SIG-M5 treated with dmso at 0.1 percent for 504 hours (cell line): ENCODE data around the gene B4GALT6.

Experiments used
- DNase-seq: peaks from one replicate; lab custom pipeline; 2025; ENCODE audit not compliant: unreplicated experiment; lab: John Stamatoyannopoulos, UW

The B4GALT6 gene

DNA sequence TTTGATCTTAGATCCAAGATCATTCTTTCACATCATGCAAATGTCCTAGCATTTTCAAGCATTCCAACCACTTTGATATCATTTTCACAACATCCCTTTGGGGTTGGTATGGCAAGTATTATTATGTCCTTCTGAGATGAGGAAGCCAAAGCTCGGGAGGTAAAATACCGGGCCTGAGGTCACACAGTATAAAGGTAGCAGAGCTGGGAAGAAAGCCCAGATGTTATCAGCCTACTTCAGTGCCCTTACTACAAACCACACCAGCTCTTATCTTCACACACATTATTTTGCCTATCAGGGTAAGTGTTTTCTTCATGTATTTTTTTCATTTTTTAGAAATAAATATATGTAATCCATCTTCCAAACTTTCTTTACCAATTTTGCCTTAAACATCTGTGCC is 4.2 kb upstream of the B4GALT6 start:
- DNase-seq = no peak

DNA sequence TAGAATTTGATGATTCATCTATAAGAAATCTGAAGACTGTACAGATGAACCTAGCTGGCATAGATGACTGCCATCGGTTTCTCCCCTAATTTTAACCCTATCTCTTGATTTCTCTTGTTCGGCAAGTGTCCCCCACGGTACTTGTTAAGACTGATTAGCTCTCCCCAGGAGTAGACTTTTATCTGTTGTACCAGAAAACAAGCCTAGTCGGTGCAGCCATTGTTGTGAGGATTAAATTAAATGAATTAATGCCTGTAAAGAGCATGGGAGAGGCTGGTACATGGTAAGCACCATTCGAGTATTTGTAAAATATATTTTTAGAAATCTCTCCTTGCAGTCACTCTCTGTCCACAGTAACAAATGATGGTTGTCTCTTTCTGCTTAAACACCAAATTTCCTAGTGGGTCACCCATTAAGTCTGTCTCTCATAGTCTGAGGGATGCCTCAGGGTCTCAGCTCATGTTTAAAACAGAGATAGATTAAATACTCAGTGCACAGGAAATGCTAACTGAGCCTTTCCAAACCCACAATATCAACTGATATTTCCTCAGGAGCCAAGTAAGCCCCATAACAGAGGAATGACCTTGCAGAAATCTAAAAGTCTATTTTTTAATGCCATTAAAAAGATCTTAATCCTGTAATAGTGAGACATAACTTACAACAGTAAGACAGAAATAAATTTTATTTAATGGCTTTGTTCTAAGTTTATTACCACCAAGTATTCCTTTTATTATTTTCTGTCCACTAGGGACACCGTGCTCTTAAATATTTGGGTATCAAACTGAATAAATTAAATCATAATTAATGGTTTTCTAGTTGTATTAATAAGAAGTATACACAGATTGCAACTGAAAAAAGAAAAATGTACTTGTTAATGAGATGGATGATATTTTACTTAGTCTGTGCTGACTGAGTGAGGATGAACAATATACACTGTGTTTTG is 2.9 kb upstream of the B4GALT6 start:
- no peak for DNase-seq

DNA sequence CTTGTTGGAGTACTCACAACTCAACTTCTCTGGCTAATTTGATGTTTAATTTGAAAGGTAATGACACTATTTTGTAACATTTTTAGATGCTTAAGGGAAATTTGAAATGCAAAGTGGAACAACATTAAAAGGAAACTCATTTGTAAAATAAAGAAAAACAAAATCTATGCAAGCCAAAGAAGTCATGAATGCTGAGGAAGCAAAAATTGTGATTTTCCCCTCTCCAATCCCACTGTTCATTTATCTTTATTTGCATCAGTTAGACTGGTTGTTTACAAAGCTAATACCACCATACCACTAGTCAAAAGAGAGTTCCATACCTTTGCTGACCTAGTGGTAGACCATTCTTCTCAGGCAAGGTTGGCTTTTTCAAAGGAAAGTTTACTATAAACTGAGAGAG is 2.2 kb upstream of the B4GALT6 start:
- no peak for DNase-seq

DNA sequence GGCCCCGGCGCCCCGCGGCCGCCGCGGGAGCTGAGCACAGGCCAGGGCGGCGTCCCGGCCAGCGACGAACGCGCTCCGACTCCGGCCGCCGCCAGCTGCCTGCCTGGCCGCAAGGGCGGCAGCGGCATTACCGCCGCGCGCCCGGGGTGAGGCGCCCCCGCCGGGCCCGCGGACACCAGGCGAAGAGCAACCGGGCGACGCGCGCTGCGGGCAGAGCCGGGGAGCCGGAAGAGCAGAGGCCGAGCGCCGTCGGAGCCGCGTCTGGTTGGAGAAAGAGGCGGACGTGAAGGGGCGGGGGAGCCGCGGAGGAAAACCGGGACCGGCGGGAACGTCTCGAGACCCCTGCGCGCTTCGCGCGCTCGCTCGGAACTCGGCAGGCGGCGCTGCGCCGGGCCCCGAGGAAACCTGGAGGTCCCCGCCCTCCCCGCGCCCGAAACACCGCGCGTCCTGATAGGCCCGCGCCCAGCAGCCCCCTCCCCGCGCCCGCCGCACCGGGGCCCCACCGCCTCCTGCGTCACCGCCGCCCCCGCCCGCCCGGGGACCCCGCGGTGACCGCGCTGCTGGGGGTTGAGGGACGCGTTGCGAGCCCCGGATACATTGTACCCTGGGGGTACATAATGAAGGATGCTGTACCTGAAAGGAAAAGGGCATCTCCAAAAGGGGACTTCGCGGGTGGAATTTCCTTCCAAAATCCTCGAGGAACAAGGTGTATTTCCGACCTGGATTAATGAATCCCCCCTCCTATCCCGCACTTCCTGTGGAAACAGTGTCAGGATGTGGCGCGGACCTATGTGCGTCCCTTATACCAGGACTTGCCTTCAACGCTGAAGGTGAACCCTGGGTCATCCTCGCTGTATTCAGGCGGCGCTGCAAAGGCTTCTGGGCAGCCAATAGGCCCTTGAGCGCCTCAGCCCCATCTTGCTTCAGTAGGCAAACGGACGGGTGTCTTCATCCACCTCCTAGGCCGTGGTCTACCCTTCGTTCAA is 1.0 kb upstream of the B4GALT6 start:
- DNase-seq = peak; percentile 55

DNA sequence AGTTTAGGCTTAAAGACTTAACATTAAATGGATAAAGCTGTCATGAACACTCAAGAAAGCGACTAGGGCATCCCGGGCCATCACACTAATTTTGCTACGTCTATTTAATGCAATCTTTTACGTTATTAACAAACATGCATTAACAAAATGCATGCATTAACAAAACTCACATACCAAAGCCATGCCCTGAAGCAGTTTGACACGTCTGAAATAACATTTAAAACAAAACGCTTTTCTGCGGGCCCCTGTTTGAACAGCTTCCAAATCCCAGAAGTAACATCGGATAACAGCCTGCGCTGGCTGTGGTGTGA is 458 bp downstream of the B4GALT6 start:
- no peak for DNase-seq

DNA sequence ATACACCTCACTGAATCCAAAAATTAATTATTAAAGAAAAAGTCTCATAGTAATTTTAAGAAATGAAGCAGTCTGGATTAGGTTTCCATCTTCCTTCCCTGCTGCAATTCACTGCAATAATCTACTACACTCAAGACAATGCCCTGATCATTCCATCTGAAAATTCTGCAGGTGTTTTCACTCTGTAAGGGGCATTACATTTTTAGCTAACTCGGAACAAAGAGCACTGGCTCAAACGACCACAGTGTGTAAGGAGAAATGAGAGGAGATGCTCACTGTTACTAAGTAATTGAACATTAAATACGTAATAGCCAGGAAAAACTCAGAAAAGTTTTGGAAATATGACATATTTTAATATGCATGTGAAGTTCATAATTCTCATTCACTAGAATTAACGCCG is 1.3 kb downstream of the B4GALT6 start:
- no peak for DNase-seq

DNA sequence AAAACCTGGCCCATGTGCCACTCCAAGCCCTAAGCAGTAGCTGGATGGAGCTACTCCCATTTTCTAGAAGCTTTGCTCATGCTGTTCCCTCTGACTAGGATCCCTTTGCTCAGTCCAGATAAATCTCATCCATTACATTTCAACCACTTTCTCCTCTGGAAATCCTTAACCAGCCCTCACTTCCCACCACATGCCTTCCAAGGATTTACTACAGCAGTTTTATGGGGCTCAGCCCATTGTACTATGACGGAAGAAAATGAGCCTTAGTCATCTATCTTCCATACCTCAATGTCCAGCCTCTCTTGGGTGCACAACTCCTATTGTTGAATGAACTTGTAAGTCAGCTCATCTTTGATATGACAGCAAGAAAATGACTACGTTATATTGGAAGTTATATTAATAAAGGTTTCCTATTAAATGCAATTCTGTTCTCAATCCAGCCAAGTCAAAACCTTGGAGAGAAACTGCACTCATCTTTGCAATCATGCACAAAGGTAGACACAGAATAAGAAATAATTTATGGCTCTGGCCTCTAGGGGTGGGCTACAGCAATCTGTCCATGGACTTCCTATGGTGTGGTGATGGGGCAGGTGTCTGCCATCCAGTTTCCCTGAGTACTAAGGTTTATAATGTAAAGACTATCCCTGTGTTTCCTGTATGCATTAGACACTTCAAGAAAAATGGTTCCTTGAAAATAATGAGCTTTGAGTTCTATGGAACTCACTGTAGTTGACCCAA is 3.4 kb downstream of the B4GALT6 start:
- peak; percentile 11 for DNase-seq

DNA sequence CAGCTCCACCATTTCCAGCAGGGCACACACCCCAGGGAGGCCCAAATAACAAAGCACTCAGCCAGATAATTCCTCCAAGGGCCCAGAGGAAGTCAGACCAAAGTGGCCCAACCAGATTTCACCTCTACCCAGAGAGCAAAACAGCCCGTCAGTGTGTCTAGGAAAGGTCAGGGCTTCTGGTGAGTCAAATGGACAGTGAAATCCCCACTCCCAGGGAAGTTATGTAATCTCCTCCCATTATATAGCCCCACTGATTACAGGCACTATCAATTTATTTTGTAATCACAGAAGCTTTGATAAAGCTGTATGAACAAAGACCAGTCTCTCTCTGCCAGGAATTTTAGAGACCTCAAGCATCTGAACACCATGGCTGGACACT is 4.0 kb downstream of the B4GALT6 start:
- DNase-seq = no peak

DNA sequence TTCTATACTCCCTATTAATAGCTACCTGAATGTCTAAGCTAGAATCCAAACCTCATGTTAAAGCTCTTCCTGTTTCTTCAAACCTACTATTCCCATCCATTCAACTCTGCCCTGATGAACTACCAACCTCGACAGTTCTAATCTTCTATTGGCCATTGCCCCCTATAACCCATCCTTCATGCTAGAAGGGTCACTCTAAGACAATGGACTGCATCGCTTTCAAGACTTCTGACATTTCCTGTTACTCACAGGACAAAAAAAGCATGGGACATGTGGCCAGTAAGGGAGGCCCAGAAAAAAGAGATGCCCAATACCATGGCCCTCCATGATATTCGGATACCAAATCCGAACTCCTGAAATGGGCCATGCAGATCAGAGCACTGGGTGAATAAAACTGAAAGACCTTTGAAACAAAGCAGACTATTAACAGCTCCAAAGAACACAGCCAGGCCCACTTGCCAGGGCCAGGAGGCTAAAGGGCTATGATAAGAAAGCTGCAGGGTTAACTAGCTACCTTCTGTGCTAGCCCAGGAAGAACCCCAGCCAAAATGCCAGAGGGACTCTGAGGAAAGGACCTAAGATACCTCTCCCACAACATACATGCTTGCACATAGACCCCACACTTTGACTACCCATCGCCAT is 4.5 kb downstream of the B4GALT6 start:
- DNase-seq = no peak

DNA sequence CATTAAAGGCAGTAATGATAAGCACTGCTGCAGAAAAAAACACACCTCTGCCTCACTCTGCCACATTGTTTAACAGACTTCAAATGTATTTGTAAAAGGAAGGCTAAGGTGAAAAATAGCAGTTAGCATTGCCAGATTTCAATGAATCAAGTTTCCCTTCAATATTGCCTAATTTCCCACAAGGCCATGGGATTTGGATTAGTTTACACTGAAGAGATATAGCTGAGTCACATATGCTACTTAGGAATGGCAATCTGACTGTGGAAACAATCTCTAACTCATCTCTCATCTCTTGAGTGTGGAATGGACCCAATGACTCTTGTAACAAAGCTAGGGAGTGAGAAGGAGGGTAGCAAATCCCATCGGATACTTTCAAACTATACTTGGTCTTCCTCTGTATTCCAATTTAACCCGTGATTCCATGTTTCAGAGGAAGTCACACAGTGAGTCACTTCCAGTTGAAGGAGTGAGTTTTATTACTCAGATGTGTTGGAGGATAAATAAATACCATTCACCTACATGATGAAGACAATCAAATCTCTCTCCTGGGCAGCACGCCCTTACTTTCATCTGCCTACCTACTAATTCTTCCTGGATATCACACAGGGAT is 5.1 kb downstream of the B4GALT6 start:
- no peak for DNase-seq

DNA sequence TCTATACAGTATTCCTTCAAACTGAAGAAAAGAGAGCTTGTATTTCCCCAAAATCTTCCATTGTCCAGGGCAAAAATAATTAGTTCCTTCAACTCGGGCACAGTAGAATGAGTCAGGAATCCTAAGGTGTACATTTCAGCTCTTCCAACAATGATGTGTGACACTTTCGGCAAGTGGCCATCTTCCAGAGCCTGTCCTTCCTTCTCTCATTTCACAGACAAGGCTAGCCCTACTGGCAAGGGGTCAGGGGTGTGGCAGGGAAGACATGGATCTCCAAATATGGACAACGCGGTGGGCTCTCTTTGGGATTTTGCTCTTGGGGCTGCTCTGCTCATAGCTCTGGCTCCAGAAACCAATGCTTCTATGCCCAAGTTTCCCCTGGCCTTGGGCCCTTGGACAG is 6.0 kb downstream of the B4GALT6 start:
- no peak for DNase-seq

DNA sequence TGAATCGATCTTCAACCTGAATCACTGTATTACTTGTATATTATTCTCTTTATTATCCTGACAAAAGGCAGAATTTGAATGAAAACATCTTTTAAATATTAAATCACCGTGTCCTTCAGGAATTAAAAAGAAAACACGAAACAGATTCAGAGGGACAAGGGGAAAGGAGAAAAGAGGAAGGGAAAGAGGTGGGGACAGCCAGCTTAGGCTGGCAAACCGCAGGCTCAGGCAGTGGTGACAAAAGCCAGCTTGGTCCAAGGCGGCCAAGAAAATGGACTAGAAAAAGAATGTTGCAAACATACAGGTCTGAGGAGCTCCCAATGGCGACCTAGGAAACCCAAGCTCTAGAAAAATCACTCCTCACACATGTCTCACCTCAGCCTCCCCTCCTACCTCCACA is 6.8 kb downstream of the B4GALT6 start:
- DNase-seq = no peak

DNA sequence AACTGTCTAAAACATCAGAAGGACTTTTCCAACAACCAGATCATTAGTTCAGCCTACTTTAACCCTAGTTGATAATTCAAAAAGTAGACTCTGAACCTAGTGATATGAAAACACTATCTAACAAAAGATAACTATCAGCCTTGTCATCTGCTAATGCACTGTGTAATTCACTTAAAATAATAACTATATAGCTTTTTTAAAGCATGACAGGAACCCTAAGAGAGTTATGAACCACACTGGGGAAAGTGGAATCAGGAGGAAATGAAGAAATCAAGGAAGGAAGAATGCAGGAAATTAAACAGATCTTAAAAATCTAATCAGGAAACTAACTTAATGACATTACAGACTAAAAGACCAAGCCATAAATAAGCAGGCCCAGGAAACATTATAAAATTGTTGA is 9.0 kb downstream of the B4GALT6 start:
- DNase-seq = no peak

DNA sequence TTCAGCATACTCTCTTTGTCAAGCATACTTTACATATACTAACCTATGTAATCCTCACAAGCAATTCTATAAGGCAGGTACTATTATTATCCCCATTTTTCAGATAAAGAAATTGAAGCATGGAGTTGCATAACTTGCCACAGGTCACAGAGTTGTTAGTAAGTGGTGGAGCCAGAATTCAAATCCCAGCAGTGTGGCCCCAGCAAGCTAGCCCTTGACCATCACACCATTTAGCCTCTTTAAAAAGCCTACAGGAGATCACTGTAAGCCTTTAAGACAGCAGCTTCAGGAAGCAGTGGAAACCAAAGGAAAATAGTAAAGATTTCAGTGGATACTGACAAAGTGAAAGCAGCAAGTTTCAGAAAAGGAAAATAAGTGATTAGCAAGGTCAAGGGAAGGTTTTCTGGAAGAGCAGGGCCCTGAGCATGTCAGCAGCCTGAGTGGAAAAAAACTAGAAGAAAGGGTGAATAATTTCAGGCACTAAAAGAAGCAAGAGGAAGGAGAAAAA is 11.7 kb downstream of the B4GALT6 start:
- DNase-seq = no peak

DNA sequence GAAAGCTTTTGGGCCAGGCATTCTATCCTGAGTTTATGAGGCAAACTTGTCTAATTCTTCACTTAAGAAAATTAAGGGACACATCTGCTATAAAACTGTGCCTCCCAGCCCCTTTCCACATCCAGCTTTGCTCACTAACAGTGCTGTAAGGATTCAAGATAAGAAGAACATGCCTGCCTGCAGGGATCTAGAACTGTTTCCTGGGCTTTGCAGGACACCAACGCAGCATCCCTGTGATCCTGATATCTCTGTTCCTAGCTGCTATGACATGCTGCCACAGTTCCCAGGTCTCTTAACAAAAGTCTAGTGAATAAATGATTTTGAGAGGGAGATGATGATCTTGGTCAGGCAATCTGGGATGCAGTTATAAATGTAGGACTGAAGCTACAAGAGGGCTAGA is 12.4 kb downstream of the B4GALT6 start:
- DNase-seq = no peak

DNA sequence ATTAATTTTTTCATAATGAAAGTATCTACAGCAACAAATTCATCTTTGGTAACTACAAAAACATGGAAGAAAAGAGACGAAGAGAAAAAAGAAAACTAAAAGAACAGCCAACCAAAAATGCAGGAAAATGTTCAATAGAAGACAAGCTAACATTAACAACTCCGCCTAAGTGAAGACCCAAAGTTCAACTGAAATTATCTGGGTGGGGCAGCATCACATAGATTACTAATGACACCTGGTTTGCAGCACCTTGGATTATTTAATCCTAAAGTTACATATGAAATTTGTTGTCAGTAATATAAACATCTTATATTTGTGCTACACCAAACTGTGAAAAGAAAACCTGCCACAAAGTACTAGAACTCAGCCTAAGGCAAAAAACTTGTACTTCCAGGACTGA is 14.8 kb downstream of the B4GALT6 start:
- DNase-seq = no peak

DNA sequence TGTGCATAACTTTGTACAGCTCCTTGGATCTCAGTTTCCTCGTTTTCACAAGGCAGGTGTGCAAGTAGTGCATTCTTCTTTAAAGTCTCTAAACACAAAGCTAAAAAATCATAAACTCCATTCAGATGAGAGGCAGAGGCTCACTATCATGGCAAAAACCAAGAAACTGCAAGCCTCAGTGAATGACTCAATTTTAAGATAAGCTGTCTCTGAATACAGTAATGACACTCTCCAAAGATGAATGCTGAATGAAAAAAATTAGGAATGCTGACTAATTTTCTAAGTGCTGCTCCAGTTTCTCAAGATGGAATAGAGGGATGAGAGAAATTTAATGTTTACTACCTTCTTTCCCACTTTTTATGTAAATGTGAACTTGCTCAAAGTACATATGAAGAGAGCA is 17.2 kb downstream of the B4GALT6 start:
- no peak for DNase-seq

DNA sequence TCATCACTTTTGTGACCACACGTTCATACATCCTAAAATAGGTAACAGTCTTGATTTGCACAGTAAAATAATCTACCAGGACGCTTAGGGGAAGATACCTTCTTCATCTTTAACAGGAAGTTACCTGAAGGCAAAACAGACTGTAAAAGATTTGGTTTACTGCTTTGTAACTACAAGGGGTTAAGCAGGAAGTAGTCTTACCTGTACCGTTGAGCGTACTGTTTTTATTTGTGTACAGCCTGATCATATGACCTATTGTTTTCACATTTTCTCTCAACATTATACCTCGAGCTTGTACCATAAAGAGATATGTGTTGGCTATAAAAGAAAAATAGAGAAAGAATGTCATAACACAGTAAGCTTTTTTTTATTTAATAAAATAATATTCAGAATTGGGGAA is 18.3 kb downstream of the B4GALT6 start:
- no peak for DNase-seq

DNA sequence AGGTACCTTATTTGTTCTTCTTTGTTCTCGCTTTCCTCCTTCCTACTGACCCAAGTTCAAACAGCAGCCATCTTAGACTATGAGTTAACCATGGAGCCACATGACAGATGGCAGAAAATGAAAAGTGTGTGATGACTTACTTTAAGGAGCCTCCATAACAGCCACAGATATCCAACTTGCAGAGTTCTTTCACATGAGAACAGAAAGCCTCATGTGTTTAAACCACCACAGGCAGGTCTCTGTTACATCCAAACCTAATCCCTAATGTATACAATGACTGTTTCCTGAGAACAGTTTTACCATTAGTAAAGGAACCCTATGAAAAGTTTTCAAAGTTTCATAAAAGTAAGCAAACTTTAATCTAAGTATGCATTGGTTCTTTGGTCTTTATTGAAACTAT is 20.3 kb downstream of the B4GALT6 start:
- no peak for DNase-seq

DNA sequence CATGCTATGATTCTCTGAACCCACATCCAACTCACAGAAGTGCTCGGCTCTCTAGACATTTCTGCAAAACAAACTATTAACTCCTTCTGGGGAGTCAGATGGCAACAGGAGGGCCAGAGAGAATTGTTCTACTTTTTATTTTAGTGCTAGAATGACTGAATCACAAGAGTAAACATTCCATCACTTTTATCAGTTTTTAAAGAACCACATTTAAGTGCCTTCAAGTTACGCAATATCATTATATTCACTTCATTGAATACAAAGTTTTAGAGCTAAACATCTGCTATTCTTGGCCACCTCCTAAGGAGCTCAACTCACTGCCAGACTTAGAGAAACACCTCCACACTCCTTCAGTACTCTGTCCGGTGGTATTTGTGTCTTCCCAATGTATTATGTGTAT is 22.4 kb downstream of the B4GALT6 start:
- DNase-seq = no peak
